ENCODE data around the gene DENND4C.
"Not testable (repeated sequence)": the region's sequence is repeated elsewhere in the genome, so short reads cannot be mapped to it uniquely, and the experiment has no call there.

Gene DENND4C

DNA sequence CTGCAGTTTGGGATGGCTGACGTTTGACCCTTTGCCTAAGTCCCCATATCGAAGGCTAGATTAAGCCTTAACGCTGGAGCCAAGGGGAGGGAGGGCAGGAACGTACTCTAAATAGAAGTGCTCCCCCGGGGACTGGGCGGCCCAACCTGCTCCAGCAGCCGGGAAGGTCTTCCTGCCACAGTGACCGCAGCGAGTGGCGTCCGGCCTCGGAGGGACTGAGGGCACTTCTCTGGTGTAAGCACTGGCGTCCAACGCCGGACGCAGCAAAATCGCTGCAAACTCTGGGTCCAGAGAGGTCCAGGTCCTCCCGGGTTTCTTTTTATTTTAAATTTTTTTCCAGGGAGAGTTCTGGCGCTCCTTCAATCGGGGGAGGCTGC lies 177.8 kb downstream of the DENND4C start:
- Mint-ChIP-seq H3K4me3 (peak overlapping the region; percentile 91), H3K9me3 (peaks cover 10% of the 10 kb centered on the region), H3K4me1 (ENCODE audit: low read depth) (peaks cover 19% of the 10 kb centered on the region), H3K36me3 (ENCODE audit: low read depth) (peaks cover 8% of the 10 kb centered on the region), H3K27ac (no peak overlapping the region), H3K27me3 (peaks cover 17% of the 10 kb centered on the region)
- intact Hi-C loops (cut with micrococcal nuclease) = loop anchor here (2.0 kb wide), 1 partner anchor 28 kb away; the partner anchor contains the start of gene RPS6

DNA sequence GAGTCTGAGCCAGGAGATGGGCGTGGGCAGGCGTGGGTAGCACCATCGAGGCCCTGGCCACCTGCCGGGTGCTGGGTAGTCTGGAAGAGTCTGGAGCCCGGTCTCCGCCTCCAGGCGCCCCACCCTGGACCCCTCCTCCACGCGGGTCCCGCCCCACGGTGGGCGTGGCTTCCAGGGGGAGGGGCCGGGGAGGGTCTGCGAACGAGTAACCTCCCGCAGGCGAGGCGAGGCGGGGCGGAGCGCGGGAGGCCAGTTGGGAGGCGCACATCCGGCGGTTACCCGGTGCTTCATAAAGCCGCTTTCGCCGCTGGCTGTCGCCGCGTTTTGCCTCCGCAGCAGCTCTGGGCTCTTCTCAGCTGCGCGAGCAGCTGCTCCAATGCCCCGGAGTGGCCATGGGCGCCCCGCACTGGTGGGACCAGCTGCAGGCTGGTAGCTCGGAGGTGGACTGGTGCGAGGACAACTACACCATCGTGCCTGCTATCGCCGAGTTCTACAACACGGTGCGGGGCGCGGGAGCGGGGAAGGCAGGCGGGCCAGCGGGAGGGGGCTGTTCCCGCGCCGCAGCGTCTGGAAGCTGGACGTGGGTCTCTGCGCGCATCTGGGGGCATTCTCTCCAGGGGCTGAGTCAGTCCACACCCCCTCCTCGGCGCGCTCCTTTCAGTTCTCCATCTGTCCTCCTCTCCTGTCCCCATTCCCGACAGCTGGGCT lies 178.4 kb downstream of the DENND4C start, which contains the start of gene ACER2:
Gene ACER2 (plus strand): TSS at position 317 of the 708 bp plus-strand sequence. CDS start 76 bp downstream, at position 393.
- intact Hi-C loops (cut with micrococcal nuclease) = loop anchor here (2.0 kb wide), 1 partner anchor 28 kb away; the partner anchor contains the start of gene RPS6
- Mint-ChIP-seq H3K4me1 (ENCODE audit: low read depth) (peaks cover 19% of the 10 kb centered on the region), H3K27ac (peak within 1 kb of the TSS; percentile 33), H3K36me3 (ENCODE audit: low read depth) (peaks cover 8% of the 10 kb centered on the region), H3K9me3 (peaks cover 5% of the 10 kb centered on the region), H3K4me3 (peak within 1 kb of the TSS; percentile 91), H3K27me3 (peaks cover 17% of the 10 kb centered on the region)

DNA sequence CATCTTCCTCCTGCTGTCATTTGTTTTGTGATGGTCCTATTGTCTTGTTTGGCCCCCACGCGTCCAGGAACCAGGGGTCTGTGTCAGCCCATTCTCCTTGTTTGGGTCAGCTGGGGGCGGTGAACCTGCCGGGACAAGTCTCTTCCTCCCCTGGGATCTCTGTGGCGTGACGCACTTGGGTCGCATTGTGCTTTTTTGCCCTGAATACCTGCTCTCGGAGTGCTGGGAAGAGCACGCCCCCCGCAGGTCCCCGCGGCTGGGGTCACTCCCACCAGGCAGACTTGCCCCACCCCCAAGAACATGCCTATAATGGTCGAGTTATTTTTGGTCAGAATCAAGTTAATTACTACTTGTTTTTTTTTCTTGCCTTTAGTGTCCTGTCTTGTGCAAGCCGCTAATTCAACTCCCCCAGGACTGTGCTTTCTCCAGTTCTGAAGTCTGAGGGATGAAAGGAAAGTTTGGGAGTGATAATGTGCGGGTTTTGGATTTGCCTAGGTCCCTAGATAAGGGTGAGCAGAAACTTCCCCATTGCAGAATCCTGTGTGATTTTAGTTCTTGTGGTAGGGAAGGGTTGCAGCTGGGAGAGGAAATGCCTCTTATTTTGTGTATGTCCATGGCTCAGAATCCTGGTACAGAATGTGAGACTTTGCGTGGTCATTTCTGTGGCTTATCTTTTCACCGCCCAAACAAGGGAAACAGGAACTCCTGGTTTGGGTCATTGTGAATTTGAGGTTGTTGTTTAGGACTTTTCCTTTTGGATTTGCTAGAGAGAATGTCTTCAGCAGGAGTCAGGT lies 179.1 kb downstream of the DENND4C start:
- H3K9me3 Mint-ChIP-seq = no peaks in the 10 kb centered on the region
- H3K36me3 Mint-ChIP-seq (ENCODE audit: low read depth) = peaks cover 8% of the 10 kb centered on the region
- peaks cover 17% of the 10 kb centered on the region for H3K27me3 Mint-ChIP-seq
- intact Hi-C loops (cut with micrococcal nuclease) = loop anchor here (2.0 kb wide), 1 partner anchor 29 kb away; the partner anchor contains the start of gene RPS6
- H3K4me3 Mint-ChIP-seq = peak overlapping the region; percentile 91
- H3K27ac Mint-ChIP-seq = peak overlapping the region; percentile 33
- peaks cover 19% of the 10 kb centered on the region for H3K4me1 Mint-ChIP-seq (ENCODE audit: low read depth)

DNA sequence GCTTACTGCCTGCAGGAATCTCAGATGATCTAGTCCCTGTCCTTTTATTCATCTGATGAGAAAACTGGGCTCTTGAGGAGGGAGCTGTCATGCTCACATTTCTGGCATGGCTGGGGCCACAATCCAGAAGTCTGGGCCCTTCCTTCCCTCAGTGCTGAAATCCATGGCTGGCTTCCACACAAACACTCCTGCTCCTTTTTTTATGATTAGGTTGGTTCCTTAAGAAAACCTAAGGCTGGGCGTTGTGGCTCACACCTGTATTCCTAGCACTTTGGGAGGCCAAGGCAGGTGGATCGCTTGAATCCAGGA lies 179.7 kb downstream of the DENND4C start:
- H3K27ac Mint-ChIP-seq = no peak overlapping the region

DNA sequence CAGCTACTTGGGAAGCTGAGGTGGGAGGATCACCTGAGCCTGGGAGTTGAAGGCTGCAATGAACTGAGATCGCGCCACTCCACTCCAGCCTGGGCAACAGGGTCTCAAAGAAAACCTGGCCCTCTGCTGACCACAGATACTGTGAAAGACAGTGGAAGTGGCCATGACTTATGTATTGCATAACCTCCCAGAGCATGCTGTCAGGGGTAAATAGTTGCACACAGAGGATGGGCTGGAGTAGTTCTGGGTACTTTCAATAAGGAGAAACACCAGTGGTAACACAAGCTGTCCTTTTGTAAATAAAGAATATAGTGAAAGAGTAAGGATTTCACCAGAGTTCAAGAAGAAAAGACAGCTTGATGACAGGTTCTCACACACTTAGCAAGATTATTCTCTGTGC lies 180.1 kb downstream of the DENND4C start:
- no peaks in the 10 kb centered on the region for H3K9me3 Mint-ChIP-seq
- H3K27me3 Mint-ChIP-seq = peaks cover 17% of the 10 kb centered on the region
- peaks cover 19% of the 10 kb centered on the region for H3K4me1 Mint-ChIP-seq (ENCODE audit: low read depth)
- no peak overlapping the region for H3K27ac Mint-ChIP-seq
- intact Hi-C loops (cut with micrococcal nuclease) = no loop called here
- H3K36me3 Mint-ChIP-seq (ENCODE audit: low read depth) = peaks cover 8% of the 10 kb centered on the region
- H3K4me3 Mint-ChIP-seq = no peak overlapping the region

More for the DNA sequence above, 179.7 kb downstream of the DENND4C start:
- intact Hi-C loops (cut with micrococcal nuclease) = no loop called here
- Mint-ChIP-seq H3K4me3 (no peak overlapping the region), H3K9me3 (no peaks in the 10 kb centered on the region), H3K4me1 (ENCODE audit: low read depth) (peaks cover 19% of the 10 kb centered on the region), H3K36me3 (ENCODE audit: low read depth) (peaks cover 8% of the 10 kb centered on the region), H3K27me3 (peaks cover 17% of the 10 kb centered on the region)

DNA sequence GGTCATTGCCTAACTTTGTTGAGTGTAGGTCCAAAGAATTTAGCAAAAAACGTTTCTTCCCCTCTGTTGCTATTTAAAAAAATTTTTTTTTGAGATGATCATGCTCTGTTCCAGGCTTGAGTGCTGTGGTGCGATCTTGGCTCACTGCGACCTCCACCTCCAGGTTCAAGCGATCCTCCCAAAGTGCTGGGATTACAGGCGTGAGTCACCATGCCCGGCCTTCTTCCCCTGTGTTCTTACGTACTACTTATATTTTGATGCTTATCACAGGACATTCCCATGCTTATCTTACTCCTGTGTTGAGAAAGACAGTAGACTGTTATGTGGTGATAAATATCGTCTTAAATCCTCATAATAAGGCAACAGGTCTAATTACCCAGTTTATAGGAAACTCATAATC lies 180.8 kb downstream of the DENND4C start:
- H3K9me3 Mint-ChIP-seq = no peaks in the 10 kb centered on the region
- H3K27me3 Mint-ChIP-seq = peaks cover 17% of the 10 kb centered on the region
- H3K27ac Mint-ChIP-seq = no peak overlapping the region
- intact Hi-C loops (cut with micrococcal nuclease) = no loop called here
- H3K36me3 Mint-ChIP-seq (ENCODE audit: low read depth) = peaks cover 8% of the 10 kb centered on the region
- peaks cover 19% of the 10 kb centered on the region for H3K4me1 Mint-ChIP-seq (ENCODE audit: low read depth)
- no peak overlapping the region for H3K4me3 Mint-ChIP-seq

DNA sequence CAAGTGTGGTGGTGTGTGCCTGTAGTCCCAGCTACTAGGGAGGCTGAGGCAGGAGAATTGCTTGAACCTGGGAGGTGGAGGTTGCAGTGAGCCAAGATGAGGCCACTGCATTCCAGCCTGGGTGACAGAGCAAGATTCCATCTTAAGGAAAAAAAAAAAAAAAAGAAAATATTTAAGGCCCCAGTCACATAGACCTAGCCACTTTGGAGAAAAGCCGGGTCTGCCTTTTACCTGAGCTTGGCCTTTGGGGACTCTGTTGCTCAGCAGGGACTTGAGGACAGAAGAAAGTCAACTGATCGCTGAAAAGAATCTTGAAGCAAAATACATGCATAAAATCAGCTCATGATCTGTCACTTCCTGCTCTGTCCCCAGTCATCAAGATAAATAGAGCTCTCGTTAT lies 183.0 kb downstream of the DENND4C start:
- H3K9me3 Mint-ChIP-seq; H3K27me3 Mint-ChIP-seq; H3K4me3 Mint-ChIP-seq; H3K27ac Mint-ChIP-seq; H3K36me3 Mint-ChIP-seq (ENCODE audit: low read depth); intact Hi-C loops (cut with micrococcal nuclease): not testable (repeated sequence)
- peaks cover 15% of the 10 kb centered on the region for H3K4me1 Mint-ChIP-seq (ENCODE audit: low read depth)

DNA sequence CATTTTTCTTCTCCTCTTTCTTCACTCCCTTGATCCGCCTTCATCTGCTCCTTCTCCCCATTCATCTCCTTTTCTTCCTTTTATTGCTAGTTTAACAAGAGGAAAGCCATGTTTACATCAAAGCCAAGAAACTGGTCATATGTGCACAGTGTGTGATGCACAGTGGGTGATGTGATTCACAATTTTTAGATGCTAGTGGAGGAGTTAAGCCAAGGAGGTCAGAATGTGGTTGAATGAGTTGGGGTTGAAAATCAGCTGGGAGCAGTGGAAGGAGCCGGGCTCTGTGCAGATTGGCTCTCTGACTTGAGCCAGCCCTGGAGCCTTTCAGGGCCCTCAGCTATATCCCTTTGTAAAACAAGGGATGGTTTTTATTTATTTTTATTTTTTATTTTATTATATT lies 185.7 kb downstream of the DENND4C start:
- Mint-ChIP-seq H3K4me1 (ENCODE audit: low read depth) (no peaks in the 10 kb centered on the region), H3K4me3 (no peak overlapping the region), H3K36me3 (ENCODE audit: low read depth) (no peaks in the 10 kb centered on the region), H3K27me3 (no peaks in the 10 kb centered on the region), H3K27ac (no peak overlapping the region), H3K9me3 (no peaks in the 10 kb centered on the region)
- intact Hi-C loops (cut with micrococcal nuclease) = no loop called here

DNA sequence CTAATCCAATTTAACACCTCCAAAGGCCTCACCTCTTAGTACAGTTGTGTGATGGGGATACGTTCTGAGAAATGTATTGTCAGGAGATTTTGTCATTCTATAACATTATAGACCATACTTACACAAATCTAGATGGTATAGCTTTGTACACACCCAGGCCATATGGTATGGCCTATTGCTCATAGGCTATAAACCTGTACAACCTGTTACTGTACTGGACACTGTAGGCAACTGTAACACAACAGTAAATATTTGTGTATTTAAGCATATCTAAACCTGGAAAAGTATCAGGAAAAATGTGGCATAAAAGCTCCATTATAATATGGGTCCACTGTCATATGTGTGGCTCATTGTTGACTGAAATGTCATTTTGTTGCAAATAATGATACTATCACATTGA lies 190.4 kb downstream of the DENND4C start:
- H3K9me3 Mint-ChIP-seq = no peaks in the 10 kb centered on the region
- peaks cover 6% of the 10 kb centered on the region for H3K36me3 Mint-ChIP-seq (ENCODE audit: low read depth)
- H3K27ac Mint-ChIP-seq = no peak overlapping the region
- no peaks in the 10 kb centered on the region for H3K27me3 Mint-ChIP-seq
- H3K4me1 Mint-ChIP-seq (ENCODE audit: low read depth) = no peaks in the 10 kb centered on the region
- intact Hi-C loops (cut with micrococcal nuclease) = no loop called here
- no peak overlapping the region for H3K4me3 Mint-ChIP-seq

All from dendritic cell treated with granulocyte-macrophage colony-stimulating factor and Interleukin-4, amounts not matched to agents 40 ng/mL and 50 ng/mL, for 4 days (primary cell).